ENCODE results near the gene CTSS.

DNA sequence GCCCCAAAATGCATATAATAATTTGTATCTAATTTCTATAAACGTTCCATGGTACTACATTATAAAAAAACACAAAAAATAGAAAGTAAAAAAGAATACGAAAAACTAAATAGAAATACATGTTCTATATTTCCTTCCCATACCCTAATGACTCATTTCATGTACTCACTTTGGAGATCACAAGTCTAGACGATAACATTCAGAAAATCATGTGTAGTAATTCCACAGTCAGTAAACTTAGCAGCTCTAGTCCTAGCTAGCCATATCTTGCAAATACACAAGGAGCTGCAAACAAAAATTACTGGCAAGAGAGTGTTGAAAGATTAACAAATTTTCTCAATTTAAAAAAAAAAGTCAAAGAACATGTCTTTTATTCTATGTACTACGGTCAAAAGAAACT is 70.0 kb downstream of the CTSS start:
- TF ChIP-seq, protein P1, sequence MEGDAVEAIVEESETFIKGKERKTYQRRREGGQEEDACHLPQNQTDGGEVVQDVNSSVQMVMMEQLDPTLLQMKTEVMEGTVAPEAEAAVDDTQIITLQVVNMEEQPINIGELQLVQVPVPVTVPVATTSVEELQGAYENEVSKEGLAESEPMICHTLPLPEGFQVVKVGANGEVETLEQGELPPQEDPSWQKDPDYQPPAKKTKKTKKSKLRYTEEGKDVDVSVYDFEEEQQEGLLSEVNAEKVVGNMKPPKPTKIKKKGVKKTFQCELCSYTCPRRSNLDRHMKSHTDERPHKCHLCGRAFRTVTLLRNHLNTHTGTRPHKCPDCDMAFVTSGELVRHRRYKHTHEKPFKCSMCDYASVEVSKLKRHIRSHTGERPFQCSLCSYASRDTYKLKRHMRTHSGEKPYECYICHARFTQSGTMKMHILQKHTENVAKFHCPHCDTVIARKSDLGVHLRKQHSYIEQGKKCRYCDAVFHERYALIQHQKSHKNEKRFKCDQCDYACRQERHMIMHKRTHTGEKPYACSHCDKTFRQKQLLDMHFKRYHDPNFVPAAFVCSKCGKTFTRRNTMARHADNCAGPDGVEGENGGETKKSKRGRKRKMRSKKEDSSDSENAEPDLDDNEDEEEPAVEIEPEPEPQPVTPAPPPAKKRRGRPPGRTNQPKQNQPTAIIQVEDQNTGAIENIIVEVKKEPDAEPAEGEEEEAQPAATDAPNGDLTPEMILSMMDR (IDR thresholded peaks at IDR 0.05; ENCODE audit: extremely low read depth in 1 of 2, insufficient read depth in 1 of 2, low read depth in 1 of 2, low read length in 2 of 2), result no peak
- TF ChIP-seq POLR2A (IDR thresholded peaks at IDR 0.05; ENCODE audit: low read depth, low read length), result no peak
- no peak for TF ChIP-seq JUN (IDR thresholded peaks at IDR 0.05; ENCODE audit: borderline replicate concordance, insufficient read depth, insufficient read length, low read depth)
- TF ChIP-seq POLR2AphosphoS5 (IDR thresholded peaks at IDR 0.05; ENCODE audit: insufficient read depth, low read depth, low read length), result no peak
- no peak for TF ChIP-seq EZH2 (IDR thresholded peaks at IDR 0.05; ENCODE audit: borderline replicate concordance, low read depth, low read length, severe bottlenecking)
- peak; percentile 14 for TF ChIP-seq FOS (IDR thresholded peaks at IDR 0.05; ENCODE audit: borderline replicate concordance, insufficient read depth, low read length)

Measured in endothelial cell of umbilical vein (primary cell).